ENCODE measurements around the gene ADGRB2.

The ADGRB2 gene

GRCh38 chr1:31685795-31686194 is 78.3 kb downstream of the ADGRB2 start:
- DNase-seq (ENCODE audit: low read depth) = no peak

GRCh38 chr1:31683997-31684396 is 80.1 kb downstream of the ADGRB2 start:
- H3K4me3 ChIP-seq (ENCODE audit: low read depth, low read length) = no peak overlapping the region
- no peak for DNase-seq (ENCODE audit: low read depth)

More at GRCh38 chr1:31685795-31686194, 78.3 kb downstream of the ADGRB2 start:
- H3K4me3 ChIP-seq (ENCODE audit: low read depth, low read length) = no peak overlapping the region
- TF ChIP-seq CTCF (conservative IDR thresholded peaks at IDR 0.05; ENCODE audit: low read depth, low read length) = no peak

GRCh38 chr1:31681415-31681814 is 82.7 kb downstream of the ADGRB2 start:
- DNase-seq (ENCODE audit: low read depth) = no peak
- TF ChIP-seq CTCF (conservative IDR thresholded peaks at IDR 0.05; ENCODE audit: low read depth, low read length) = peak; percentile 22
- no peak overlapping the region for H3K4me3 ChIP-seq (ENCODE audit: low read depth, low read length)

More at GRCh38 chr1:31683997-31684396, 80.1 kb downstream of the ADGRB2 start:
- peak; percentile 45 for TF ChIP-seq CTCF (conservative IDR thresholded peaks at IDR 0.05; ENCODE audit: low read depth, low read length)

DNA sequence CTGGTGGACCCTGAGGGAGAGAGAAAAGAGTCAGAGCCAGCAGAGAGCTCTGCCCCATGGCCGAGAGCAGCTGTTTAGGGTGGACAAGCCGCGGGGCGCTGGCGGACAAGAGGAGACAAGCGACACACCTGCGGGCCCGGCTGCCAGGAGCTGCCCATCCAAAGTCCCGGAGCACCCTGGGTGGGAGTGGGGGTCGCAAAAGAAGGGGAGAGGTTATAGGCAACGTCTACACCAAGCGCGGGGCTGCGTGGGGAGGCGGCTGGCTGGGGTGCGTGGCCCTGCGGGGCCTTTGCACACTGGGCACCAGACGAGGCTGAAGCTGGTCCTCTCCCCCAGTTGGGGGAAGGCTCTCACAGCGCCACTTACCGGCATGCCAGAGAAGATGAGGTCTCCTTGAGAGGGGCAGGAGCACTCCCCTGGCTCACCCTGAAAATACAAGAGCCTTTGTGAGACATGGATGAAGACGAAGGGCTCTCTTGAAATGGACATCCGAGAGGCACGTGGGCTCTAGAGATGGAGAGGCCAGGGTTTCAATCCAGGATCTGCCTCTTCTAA is 84.4 kb downstream of the ADGRB2 start:
- no peak for TF ChIP-seq CTCF (conservative IDR thresholded peaks at IDR 0.05; ENCODE audit: low read depth, low read length)
- H3K4me3 ChIP-seq (ENCODE audit: low read depth, low read length) = no peak overlapping the region
- DNase-seq (ENCODE audit: low read depth) = no peak

GRCh38 chr1:31679091-31679490 is 85.0 kb downstream of the ADGRB2 start:
- no peak for DNase-seq (ENCODE audit: low read depth)

GRCh38 chr1:31678681-31679080 is 85.5 kb downstream of the ADGRB2 start:
- DNase-seq (ENCODE audit: low read depth) = no peak
- TF ChIP-seq CTCF (conservative IDR thresholded peaks at IDR 0.05; ENCODE audit: low read depth, low read length) = no peak
- H3K4me3 ChIP-seq (ENCODE audit: low read depth, low read length) = no peak overlapping the region

More at GRCh38 chr1:31679091-31679490, 85.0 kb downstream of the ADGRB2 start:
- TF ChIP-seq CTCF (conservative IDR thresholded peaks at IDR 0.05; ENCODE audit: low read depth, low read length) = no peak
- H3K4me3 ChIP-seq (ENCODE audit: low read depth, low read length) = no peak overlapping the region

DNA sequence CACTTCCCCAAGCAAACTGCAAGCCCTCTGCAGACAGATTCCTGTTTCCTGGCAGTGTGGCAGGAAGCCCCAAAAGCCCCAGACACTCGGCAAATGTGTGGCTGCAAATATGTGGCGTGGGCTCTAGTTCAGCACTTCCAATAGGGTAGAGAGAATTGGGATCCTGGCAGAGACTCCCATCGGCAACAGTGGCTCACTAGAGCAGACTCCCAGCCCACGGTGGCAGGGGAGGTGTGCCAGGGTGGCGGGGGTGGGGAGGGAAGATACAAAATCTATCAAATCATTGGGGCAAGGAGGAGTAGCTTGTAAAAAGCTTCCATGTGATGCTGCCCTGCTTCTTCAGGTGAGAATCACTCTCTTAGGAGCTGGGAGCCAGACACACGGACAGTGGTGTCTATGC is 86.2 kb downstream of the ADGRB2 start:
- no peak for DNase-seq (ENCODE audit: low read depth)
- H3K4me3 ChIP-seq (ENCODE audit: low read depth, low read length) = no peak overlapping the region
- TF ChIP-seq CTCF (conservative IDR thresholded peaks at IDR 0.05; ENCODE audit: low read depth, low read length) = no peak
